Left forelimb (tissue), 1 donor: ENCODE results near the gene ANKRD33.

ENCODE experiments used
- DNase-seq: peaks from one replicate; pipeline ENCODE4 v3.0.0-alpha.2; 2018; ENCODE audit warnings: low spot score

ANKRD33 gene

GRCh38 chr12:51920046-51920445, 32.1 kb downstream of the ANKRD33 start:
- DNase-seq: no peak

GRCh38 chr12:51921017-51921725, 33.3 kb downstream of the ANKRD33 start:
- no peak for DNase-seq

- no peak for DNase-seq
These were observed 34.2 kb downstream of the ANKRD33 start for GRCh38 chr12:51922146-51922545.

- no peak for DNase-seq
These were observed 35.0 kb downstream of the ANKRD33 start for GRCh38 chr12:51922762-51923505.

GRCh38 chr12:51923506-51924365, 35.8 kb downstream of the ANKRD33 start:
- DNase-seq: no peak

GRCh38 chr12:51924551-51925319, 36.8 kb downstream of the ANKRD33 start:
- no peak for DNase-seq

- DNase-seq: no peak
These were observed 37.6 kb downstream of the ANKRD33 start for GRCh38 chr12:51925346-51926063.

- no peak for DNase-seq
These were observed 38.2 kb downstream of the ANKRD33 start for GRCh38 chr12:51926064-51926632.

GRCh38 chr12:51926718-51927117, 38.8 kb downstream of the ANKRD33 start:
- no peak for DNase-seq

GRCh38 chr12:51932218-51933076, 44.5 kb downstream of the ANKRD33 start:
- DNase-seq: no peak

- no peak for DNase-seq
These were observed 46.2 kb downstream of the ANKRD33 start for GRCh38 chr12:51934080-51934479.

- DNase-seq: no peak
These were observed 50.0 kb downstream of the ANKRD33 start for GRCh38 chr12:51937926-51938325.

GRCh38 chr12:51938726-51939125, 50.8 kb downstream of the ANKRD33 start:
- DNase-seq: no peak

- DNase-seq: no peak
These were observed 53.2 kb downstream of the ANKRD33 start for GRCh38 chr12:51941011-51941581.
